Adipocyte (in vitro differentiated cells): Measurements from ENCODE around the gene CIAO3.
A peak's percentile ranks its signal among the peaks of the same experiment; 100 is the strongest.

Experiments used
- DNase-seq: peaks from one replicate; pipeline ENCODE4 v3.0.0-alpha.2; 2015; ENCODE audit warnings: low read depth
- H3K27me3 ChIP-seq: replicated peaks from 2 replicates; pipeline ENCODE4 v1.7.0; 2013; ENCODE audit warnings: mild to moderate bottlenecking, low read length, moderate library complexity; ENCODE audit not compliant: control insufficient read depth, insufficient read depth
- H3K36me3 ChIP-seq: 2 replicates; pipeline ENCODE4 v1.7.0; 2013; ENCODE audit warnings: low read length, mild to moderate bottlenecking, moderate library complexity; ENCODE audit not compliant: control insufficient read depth, insufficient read depth, severe bottlenecking
- H3K4me1 ChIP-seq: 2 replicates; pipeline ENCODE4 v1.7.0; 2013; ENCODE audit warnings: mild to moderate bottlenecking, low read length, moderate library complexity; ENCODE audit not compliant: control insufficient read depth, insufficient read depth
- H3K4me3 ChIP-seq: 2 replicates; pipeline ENCODE4 v1.7.0; 2013; ENCODE audit warnings: mild to moderate bottlenecking, low read length, moderate library complexity
- H3K9ac ChIP-seq: 2 replicates; pipeline ENCODE4 v1.7.0; 2013; ENCODE audit warnings: mild to moderate bottlenecking, low read length, moderate library complexity
- H3K9me3 ChIP-seq: 2 replicates; pipeline ENCODE4 v1.7.0; 2013; ENCODE audit warnings: mild to moderate bottlenecking, low read length, moderate library complexity; ENCODE audit not compliant: control insufficient read depth

Gene CIAO3

GRCh38 chr16:687499-687898 is 53.3 kb downstream of the CIAO3 start:
- DNase-seq = no peak

GRCh38 chr16:686459-687260 is 54.1 kb downstream of the CIAO3 start:
- H3K27me3 ChIP-seq = no peaks in the 10 kb centered on the region
- no peaks in the 10 kb centered on the region for H3K9me3 ChIP-seq
- H3K9ac ChIP-seq = no peak overlapping the region
- peaks cover 21% of the 10 kb centered on the region for H3K36me3 ChIP-seq
- peaks cover 33% of the 10 kb centered on the region for H3K4me1 ChIP-seq
- H3K4me3 ChIP-seq = no peak overlapping the region
- DNase-seq = no peak

More at GRCh38 chr16:687499-687898, 53.3 kb downstream of the CIAO3 start:
- Histone ChIP-seq H3K4me3 (no peak overlapping the region), H3K9me3 (no peaks in the 10 kb centered on the region), H3K27me3 (no peaks in the 10 kb centered on the region), H3K36me3 (peaks cover 13% of the 10 kb centered on the region), H3K4me1 (peaks cover 25% of the 10 kb centered on the region), H3K9ac (no peak overlapping the region)

GRCh38 chr16:685967-686366 is 54.8 kb downstream of the CIAO3 start:
- Histone ChIP-seq H3K36me3 (peaks cover 25% of the 10 kb centered on the region), H3K27me3 (no peaks in the 10 kb centered on the region), H3K9me3 (no peaks in the 10 kb centered on the region), H3K9ac (no peak overlapping the region), H3K4me1 (peaks cover 40% of the 10 kb centered on the region), H3K4me3 (no peak overlapping the region)
- DNase-seq = peak; percentile 52

- Histone ChIP-seq H3K4me3 (no peak overlapping the region), H3K4me1 (peaks cover 40% of the 10 kb centered on the region), H3K9me3 (no peaks in the 10 kb centered on the region), H3K36me3 (peaks cover 25% of the 10 kb centered on the region), H3K27me3 (no peaks in the 10 kb centered on the region), H3K9ac (no peak overlapping the region)
- no peak for DNase-seq
These were observed 55.7 kb downstream of the CIAO3 start for GRCh38 chr16:684961-685696.

- H3K27me3 ChIP-seq = no peaks in the 10 kb centered on the region
- DNase-seq = peak; percentile 99
- H3K4me3 ChIP-seq = peak within 1 kb of the TSS; percentile 83
- no peaks in the 10 kb centered on the region for H3K9me3 ChIP-seq
- H3K36me3 ChIP-seq = peaks cover 25% of the 10 kb centered on the region
- peak within 1 kb of the TSS; percentile 85 for H3K9ac ChIP-seq
- peaks cover 34% of the 10 kb centered on the region for H3K4me1 ChIP-seq
These were observed 56.6 kb downstream of the CIAO3 start, which contains the start of gene JMJD8 for GRCh38 chr16:684071-684794. JMJD8 (minus strand) TSS chr16:684334; CDS start chr16:684319, 15 bp downstream.

- H3K4me1 ChIP-seq = peaks cover 27% of the 10 kb centered on the region
- no peak for DNase-seq
- H3K36me3 ChIP-seq = peaks cover 25% of the 10 kb centered on the region
- H3K9me3 ChIP-seq = no peaks in the 10 kb centered on the region
- no peaks in the 10 kb centered on the region for H3K27me3 ChIP-seq
- peak overlapping the region; percentile 85 for H3K9ac ChIP-seq
- peak overlapping the region; percentile 83 for H3K4me3 ChIP-seq
These were observed 57.3 kb downstream of the CIAO3 start for GRCh38 chr16:683396-684070.

- Histone ChIP-seq H3K9ac (peak overlapping the region; percentile 85), H3K4me1 (peaks cover 26% of the 10 kb centered on the region), H3K36me3 (peaks cover 25% of the 10 kb centered on the region), H3K27me3 (no peaks in the 10 kb centered on the region), H3K9me3 (no peaks in the 10 kb centered on the region), H3K4me3 (peak overlapping the region; percentile 83)
- DNase-seq = no peak
These were observed 58.1 kb downstream of the CIAO3 start for GRCh38 chr16:682493-683395.

GRCh38 chr16:681746-682427 is 58.9 kb downstream of the CIAO3 start:
- no peaks in the 10 kb centered on the region for H3K27me3 ChIP-seq
- H3K36me3 ChIP-seq = peaks cover 25% of the 10 kb centered on the region
- peak overlapping the region; percentile 91 for H3K4me3 ChIP-seq
- DNase-seq = no peak
- H3K4me1 ChIP-seq = peaks cover 26% of the 10 kb centered on the region
- peak overlapping the region; percentile 96 for H3K9ac ChIP-seq
- no peaks in the 10 kb centered on the region for H3K9me3 ChIP-seq

- Histone ChIP-seq H3K4me3 (peak overlapping the region; percentile 91), H3K9ac (peak overlapping the region; percentile 96), H3K4me1 (peaks cover 26% of the 10 kb centered on the region), H3K36me3 (peaks cover 20% of the 10 kb centered on the region), H3K9me3 (no peaks in the 10 kb centered on the region), H3K27me3 (no peaks in the 10 kb centered on the region)
- peak; percentile 61 for DNase-seq
These were observed 59.6 kb downstream of the CIAO3 start for GRCh38 chr16:680967-681745.
